NCI-H345 (cell line): ENCODE results near the gene ACBD3.
"Not testable (repeated sequence)": the region's sequence is repeated elsewhere in the genome, so short reads cannot be mapped to it uniquely, and the experiment has no call there.

Experiments
- DNase-seq: peaks from one replicate; lab custom pipeline; 2025; lab: John Stamatoyannopoulos, UW

ACBD3 gene

GRCh38 chr1:226186124-226187018, at the start of gene ACBD3:
Gene ACBD3, minus strand, starts transcription at chr1:226186741. Its CDS starts 66 bp downstream, at chr1:226186675.
- DNase-seq, result peak; percentile 91

GRCh38 chr1:226233806-226234205, 47.3 kb upstream of the ACBD3 start:
- DNase-seq, result no peak

DNA sequence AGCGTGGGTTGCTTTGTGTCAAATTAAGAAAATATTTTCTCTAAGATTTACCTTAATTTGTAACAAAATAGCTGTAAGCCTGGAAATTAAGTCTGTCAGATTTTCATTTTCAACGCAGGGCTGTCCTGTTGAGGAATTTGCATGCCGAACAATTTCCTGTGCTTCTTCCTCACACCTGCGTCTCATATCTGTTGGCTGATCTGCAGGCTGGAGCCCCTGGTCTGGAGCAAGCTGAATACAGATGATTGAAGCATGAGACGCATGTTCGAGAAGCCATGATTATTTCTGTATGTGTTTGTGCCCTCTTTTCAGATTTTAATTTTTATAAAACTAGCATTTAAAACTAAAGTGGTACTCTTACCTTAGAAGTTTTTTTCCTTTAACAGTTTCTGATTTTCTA, 46.8 kb upstream of the ACBD3 start:
- DNase-seq, result no peak

GRCh38 chr1:226226601-226227000, 40.1 kb upstream of the ACBD3 start:
- no peak for DNase-seq

GRCh38 chr1:226223786-226224244, 37.3 kb upstream of the ACBD3 start:
- no peak for DNase-seq

- DNase-seq, result no peak
Observed at GRCh38 chr1:226223157-226223785, 36.7 kb upstream of the ACBD3 start, which contains the start of gene MIXL1. Gene MIXL1, plus strand, starts transcription at chr1:226223664. Its CDS starts 18 bp downstream, at chr1:226223682.

GRCh38 chr1:226222686-226223085, 36.1 kb upstream of the ACBD3 start:
- no peak for DNase-seq

DNA sequence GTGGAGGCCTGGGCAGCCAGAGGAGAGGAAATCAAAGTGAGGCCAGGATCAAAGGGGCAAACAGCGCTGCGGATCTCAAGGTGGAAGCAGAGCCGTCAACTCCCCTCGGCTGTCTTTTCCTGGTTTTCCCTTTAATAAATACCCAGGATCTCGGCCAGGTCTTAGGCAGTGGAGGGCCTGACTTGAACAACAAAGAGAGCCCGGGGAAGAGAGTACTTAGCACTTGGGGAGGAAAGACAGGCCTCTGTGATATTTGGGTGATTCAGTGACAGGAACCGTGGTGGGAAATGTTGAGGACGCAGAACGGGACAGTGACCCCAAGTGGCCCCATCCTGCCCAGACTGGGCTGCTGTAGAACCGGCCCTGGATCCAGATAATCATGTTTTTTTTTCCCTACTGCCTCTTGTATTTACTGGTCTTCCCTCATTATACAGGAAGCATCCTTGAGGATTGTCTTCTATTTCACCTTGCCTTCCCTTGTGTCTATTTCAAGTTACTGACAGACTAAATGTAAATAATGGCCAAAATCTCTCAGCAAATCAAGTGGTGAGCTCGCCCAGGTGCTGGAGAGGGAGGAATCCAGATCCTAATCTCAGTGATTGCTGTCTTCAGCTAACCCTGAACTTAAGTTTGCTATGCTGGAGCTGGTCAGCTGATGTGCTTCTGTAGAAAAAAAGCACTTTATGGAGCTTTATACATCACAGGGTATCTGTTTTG, 34.1 kb upstream of the ACBD3 start:
- no peak for DNase-seq

GRCh38 chr1:226217273-226217672, 30.7 kb upstream of the ACBD3 start:
- DNase-seq, result no peak

- DNase-seq, result no peak
Observed at GRCh38 chr1:226216056-226216455, 29.5 kb upstream of the ACBD3 start.

DNA sequence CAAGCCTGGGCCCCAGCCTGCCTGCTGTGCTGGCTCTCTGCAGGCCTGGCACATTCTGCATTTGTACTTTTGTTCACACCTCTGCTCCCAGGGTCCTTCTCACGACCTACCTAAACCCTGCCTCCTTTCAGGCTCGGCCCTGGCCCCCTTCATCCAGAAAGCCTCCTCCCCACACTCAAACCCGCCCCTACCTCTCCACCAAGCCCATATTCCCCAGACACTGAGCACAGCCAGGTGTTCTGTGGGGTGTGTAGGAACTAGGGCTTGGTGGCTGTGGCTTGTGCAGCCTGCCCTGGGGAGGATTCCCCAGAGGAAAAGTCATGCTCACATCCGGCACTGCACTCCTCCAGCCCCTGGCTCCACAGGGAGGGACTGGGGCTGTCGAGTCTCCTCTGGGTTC, 28.7 kb upstream of the ACBD3 start:
- no peak for DNase-seq

DNA sequence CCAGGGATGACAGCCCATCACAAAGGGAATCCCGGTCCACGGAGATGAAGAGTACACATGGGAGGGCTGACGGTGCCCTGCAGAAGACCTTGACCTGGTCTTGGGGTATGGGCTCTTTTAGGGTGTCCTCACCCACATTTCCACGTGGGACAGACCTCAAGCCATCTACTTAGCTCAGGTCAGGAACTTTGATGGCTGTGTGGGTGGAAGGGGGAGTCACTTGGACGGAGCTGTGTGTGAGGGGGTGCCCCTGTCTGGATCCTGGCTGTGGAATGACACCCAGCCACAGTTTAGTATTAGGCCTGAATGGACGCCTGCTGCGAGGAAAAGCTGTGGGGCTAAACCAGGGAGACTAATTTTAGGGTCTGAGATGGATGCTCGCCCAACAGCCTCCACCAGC, 26.0 kb upstream of the ACBD3 start:
- DNase-seq, result no peak

- no peak for DNase-seq
Observed at GRCh38 chr1:226211181-226211821, 24.8 kb upstream of the ACBD3 start.

GRCh38 chr1:226210571-226211176, 24.1 kb upstream of the ACBD3 start:
- DNase-seq, result no peak

DNA sequence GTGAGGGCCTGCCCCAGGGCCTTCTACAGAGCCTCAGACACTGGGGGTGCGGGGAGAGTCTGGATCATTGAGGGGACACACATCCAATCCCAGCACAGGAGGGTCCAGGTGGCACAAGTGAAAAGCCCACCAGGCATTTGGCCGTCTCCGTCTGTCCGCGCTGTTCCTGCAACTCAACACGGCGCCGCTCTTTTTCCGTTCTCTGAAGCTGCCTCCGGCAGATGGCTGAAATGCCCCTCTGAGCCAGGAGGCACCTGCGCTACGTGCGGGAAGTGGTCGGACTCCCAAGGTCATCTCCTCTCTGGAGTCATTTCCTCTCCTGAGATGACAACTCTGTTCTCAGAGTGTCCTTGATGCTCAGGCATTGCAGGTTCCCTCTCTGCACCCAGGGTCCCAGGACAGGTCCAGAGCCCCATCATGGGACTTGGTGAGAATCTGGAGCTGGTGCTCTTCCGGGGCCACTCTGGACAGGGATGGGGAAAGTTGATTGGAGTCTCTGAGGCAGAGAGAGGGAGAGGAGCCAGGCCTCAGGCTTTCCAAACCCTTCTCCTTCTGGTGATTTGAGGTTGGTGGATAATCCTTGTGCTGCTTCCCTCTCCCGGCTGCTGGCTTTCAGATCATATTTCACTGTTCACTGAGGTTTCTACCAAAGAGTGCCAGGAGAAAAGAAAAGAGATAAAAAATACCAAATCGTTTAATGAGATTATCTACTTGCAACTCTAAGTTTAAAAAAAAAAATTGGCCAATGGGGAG, 22.9 kb upstream of the ACBD3 start:
- no peak for DNase-seq

DNA sequence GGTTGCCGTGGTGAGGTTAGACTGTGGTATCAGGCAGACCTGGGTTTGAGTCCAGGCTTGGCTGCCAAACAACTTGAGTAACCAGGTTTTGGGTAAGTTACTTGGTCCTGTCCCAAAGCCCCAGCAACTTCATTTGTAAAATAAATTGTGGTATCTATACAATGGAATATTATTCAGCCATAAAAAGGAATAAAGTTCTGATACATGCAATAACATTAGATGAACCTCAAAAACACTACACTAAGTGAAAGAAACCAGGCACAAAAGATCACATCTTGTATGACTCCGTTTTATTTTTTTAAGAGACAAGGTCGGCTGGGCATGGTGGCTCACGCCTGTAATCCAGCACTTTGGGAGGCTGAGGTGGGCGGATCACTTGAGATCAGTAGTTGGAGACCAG, 20.5 kb upstream of the ACBD3 start:
- no peak for DNase-seq

GRCh38 chr1:226204198-226204597, 17.7 kb upstream of the ACBD3 start:
- DNase-seq, result no peak

- DNase-seq, result no peak
Observed at GRCh38 chr1:226203655-226204054, 17.1 kb upstream of the ACBD3 start.

GRCh38 chr1:226203240-226203639, 16.7 kb upstream of the ACBD3 start:
- no peak for DNase-seq

DNA sequence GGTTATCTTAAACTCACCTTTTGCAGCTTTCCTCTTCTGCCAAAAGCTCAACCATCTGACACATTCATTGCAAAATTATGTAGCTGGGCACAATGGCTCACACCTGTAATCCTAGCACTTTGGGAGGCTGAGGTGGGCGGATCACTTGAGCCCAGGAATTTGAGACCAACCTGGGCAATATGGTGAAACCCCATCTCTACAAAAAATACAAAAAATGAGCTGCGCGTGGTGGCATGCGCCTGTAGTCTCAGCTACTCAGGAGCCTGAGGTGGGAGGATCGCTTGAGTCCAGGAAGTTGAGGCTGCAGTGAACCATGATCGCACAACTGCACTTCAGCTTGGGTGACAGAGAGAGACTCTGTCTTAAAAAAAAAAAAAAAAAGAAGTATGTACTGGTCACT, 16.1 kb upstream of the ACBD3 start:
- not testable (repeated sequence) for DNase-seq

DNA sequence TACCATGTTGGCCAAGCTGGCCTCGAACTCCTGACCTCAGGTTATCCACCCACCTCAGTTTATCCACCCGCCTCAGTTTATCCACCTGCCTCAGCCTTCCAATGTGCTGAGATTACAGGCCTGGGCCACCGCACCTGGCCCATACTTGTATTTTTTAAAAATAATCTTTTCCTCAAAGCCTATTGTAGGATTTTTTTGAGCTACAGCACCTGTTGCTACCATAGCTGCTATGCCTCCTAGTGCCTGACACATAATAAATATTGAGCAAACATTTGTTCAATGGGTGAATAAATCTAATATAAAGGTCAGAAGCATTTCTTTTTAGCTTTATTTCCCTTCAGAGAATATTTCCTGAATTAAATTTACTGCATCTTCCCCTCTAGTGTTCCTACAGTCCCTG, 15.7 kb upstream of the ACBD3 start:
- DNase-seq, result no peak
